ENCODE measurements around the gene FRMD5.
"Not testable (repeated sequence)": the region's sequence is repeated elsewhere in the genome, so short reads cannot be mapped to it uniquely, and the experiment has no call there.

- not testable (repeated sequence) for TF ChIP-seq CTCF, POLR2A (IDR thresholded peaks at IDR 0.05)
These were observed 365.0 kb downstream of the FRMD5 start for GRCh38 chr15:43829951-43830540.
